Heart left ventricle (tissue), 16 donors: ENCODE results near the gene S100P. TPM values are rescaled to one million over a fixed set of nuclear protein-coding genes. Genes with fewer than 3 reads are reported as not detected.

Experiments used
- ATAC-seq, 4 donors: fragments of 200-7000 bp; cut with Tn5 transposase; one replicate each; pipeline ENCODE4 v1.9.1; 2020 to 2022; ENCODE audit warnings: moderate library complexity in 4 of 4, mild to moderate bottlenecking in 3 of 4, moderate number of reproducible peaks in 1 of 4
- DNase-seq, 5 donors: peaks; one replicate each; pipeline ENCODE4 v3.0.0-alpha.2; 2020
- H3K27ac ChIP-seq, 12 donors: fragments of 200-600 bp; sonication (generic) in 4 of 12; one replicate each; pipeline versions ENCODE4 v1.5.0 to v1.8.0; 2016 to 2022; ENCODE audit warnings: mild to moderate bottlenecking in 2 of 12
- H3K27me3 ChIP-seq, 9 donors: fragments of 200-600 bp; sonication (generic) in 2 of 9; one replicate each; pipeline versions ENCODE4 v1.5.1 to v1.8.0; 2016 to 2022; ENCODE audit warnings: mild to moderate bottlenecking in 3 of 9
- H3K36me3 ChIP-seq, 9 donors: fragments of 200-600 bp; sonication (generic) in 2 of 9; one replicate each; pipeline versions ENCODE4 v1.5.0 to v1.8.0; 2018 to 2022; ENCODE audit warnings: mild to moderate bottlenecking in 2 of 9
- H3K4me1 ChIP-seq, 12 donors: fragments of 200-600 bp; sonication (generic) in 4 of 12; one replicate each; pipeline versions ENCODE4 v1.5.0 to v1.8.0; 2016 to 2022; ENCODE audit warnings: mild to moderate bottlenecking in 3 of 12
- H3K4me3 ChIP-seq, 12 donors: fragments of 200-600 bp; sonication (generic) in 4 of 12; one replicate each; pipeline versions ENCODE4 v1.5.0 to v1.8.0; 2017 to 2022; ENCODE audit warnings: mild to moderate bottlenecking in 9 of 12, moderate library complexity in 4 of 12
- H3K9me3 ChIP-seq, 12 donors: fragments of 200-600 bp; sonication (generic) in 4 of 12; one replicate each; pipeline versions ENCODE4 v1.5.0 to v1.8.0; 2016 to 2022; ENCODE audit warnings: mild to moderate bottlenecking in 1 of 12
- POLR2A ChIP-seq, 2 donors: fragments of 450-650 bp; IDR thresholded peaks; one replicate each; pipeline ENCODE4 v1.6.1; 2017; ENCODE audit warnings: antibody characterized with exemption in 2 of 2, mild to moderate bottlenecking in 2 of 2, moderate library complexity in 2 of 2
- WGBS, 4 donors: extraction: QIAGEN DNeasy Blood & Tissue Kit in 2 of 4; methylation state at CpG; one replicate each; pipeline versions ENCODE4 v1.1.5 to v1.1.7; 2013 to 2018; 5-methylcytosine and 5-hydroxymethylcytosine counted together
- intact Hi-C, 10 donors: fragments of 100-400 bp; cut with DNase I; formaldehyde crosslinking; loops; one replicate each; pipeline versions ENCODE4 v1.11.1 to v1.14.2; 2022
- polyA plus RNA-seq, 2 donors: library from polyadenylated mRNA; stranded (reverse); fragments of 200-250 nt; gene quantifications; one replicate each; pipeline ENCODE4 v1.2.3, GENCODE V29; 2013
- total RNA-seq, 9 donors: library from RNA; depleted of rRNA in 2 of 9; stranded (reverse); fragments of >200 nt in 2 of 9; fragmentation: NEBNext Ultra II Directional in 3 of 9; extraction: Animal tissue kit (Norgen Biotek cat#: 25700) in 3 of 9; gene quantifications; one replicate each; pipeline versions ENCODE4 v1.1.0 to v1.2.4, GENCODE V29; 2016 to 2023
- TF ChIP-seq, protein P1 (sequence below), 12 donors: fragments of 200-600 bp; sonication (generic) in 4 of 12; IDR thresholded peaks; one replicate each; pipeline versions ENCODE4 v1.5.0 to v1.8.0; 2018 to 2022; ENCODE audit warnings: antibody characterized with exemption in 12 of 12, mild to moderate bottlenecking in 5 of 12
- donor health status: ischemic (EF 13 %, LVEDD 7.1; RV severe dilation, severe dysfunction).
- donor health status: healthy with polysubstance abuse.
- donor health status: DM: no; HTN: yes; CAD: no.
- donor health status: DM: no; HTN: no; CAD: no.
- donor health status: ischemic (EF 25% LVEDD 6.9; RV normal size, moderate dysfunction).
- donor health status: ischemic (EF 25% LVEDD 5.7; RV mildly dilated, moderate dysfunction).
- donor health status: healthy.
- donor health status: DM: yes; HTN: yes; CAD: no.
- donor health status: ischemic (EF 35%, LVEDD 5.7; RV mildly dilated, moderate dysfunction).
- donor health status: nonischemic (EF 11% LVEDD 7.7; RV severe dilation, severe dysfunction).
- donor health status: DM: yes; HTN: yes; CAD: no.
- donor health status: PGD.
- donor health status: ischemic (EF 29% LVEDD 5.4; RV normal size, mild dysfunction).
- donor health status: nonischemic (EF 23%, LVEDD 6.1; RV moderate dilation, normal function).

Gene S100P
- total and polyA plus RNA-seq, 11 donors = 0.19 to 4.1 (median 0.85) TPM; not detected in 2

DNA sequence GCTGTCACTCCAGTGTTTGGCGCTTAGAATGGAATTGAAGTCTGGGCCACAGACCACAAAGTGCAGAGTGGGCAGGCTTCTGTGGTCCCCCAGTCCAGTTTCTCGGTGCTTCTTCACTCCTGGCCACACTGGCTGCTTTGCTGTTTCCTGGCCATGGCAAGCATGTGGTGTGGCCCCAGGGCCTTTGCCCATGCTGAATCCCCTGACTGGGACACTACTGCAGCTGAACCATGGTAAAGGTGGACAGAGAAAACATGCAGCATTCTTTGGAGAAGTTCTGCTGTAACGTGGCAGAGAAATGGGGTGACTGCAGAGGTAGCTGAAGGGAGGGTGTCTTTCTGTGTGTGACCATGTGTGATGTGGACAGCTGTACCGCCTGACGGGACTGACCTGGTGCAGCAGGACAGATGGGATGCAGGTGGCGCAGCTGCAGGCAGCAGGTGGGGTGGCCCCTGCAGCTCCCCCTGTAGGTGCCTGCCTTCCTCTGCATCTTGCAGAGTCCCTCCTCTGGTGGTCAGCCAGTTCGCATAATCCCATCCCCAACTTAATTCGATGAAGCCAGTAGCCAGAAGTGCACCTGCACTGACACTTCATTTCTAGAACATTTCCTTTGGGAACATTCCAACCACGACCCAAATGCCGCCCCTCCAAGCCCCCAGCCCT, 13.2 kb upstream of the S100P start:
- H3K27ac ChIP-seq = no peak overlapping the region
- H3K4me1 ChIP-seq = peaks cover 0 to 23% (median 20%) of the 10 kb centered on the region in 12 donors
- no peak overlapping the region for H3K4me3 ChIP-seq
- WGBS, 4 donors = 79 to 87% (median 85%) methylated on average over 9 to 10 of the region's 10 CpGs
- no peaks in the 10 kb centered on the region for H3K9me3 ChIP-seq
- intact Hi-C loops = no loop called here
- DNase-seq (no peak), ATAC-seq (no peak)
- H3K36me3 ChIP-seq = peaks cover 0 to 13% (median 7%) of the 10 kb centered on the region in 9 donors
- no peak for TF ChIP-seq POLR2A (IDR thresholded peaks at IDR 0.05)
- TF ChIP-seq, protein P1, sequence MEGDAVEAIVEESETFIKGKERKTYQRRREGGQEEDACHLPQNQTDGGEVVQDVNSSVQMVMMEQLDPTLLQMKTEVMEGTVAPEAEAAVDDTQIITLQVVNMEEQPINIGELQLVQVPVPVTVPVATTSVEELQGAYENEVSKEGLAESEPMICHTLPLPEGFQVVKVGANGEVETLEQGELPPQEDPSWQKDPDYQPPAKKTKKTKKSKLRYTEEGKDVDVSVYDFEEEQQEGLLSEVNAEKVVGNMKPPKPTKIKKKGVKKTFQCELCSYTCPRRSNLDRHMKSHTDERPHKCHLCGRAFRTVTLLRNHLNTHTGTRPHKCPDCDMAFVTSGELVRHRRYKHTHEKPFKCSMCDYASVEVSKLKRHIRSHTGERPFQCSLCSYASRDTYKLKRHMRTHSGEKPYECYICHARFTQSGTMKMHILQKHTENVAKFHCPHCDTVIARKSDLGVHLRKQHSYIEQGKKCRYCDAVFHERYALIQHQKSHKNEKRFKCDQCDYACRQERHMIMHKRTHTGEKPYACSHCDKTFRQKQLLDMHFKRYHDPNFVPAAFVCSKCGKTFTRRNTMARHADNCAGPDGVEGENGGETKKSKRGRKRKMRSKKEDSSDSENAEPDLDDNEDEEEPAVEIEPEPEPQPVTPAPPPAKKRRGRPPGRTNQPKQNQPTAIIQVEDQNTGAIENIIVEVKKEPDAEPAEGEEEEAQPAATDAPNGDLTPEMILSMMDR (IDR thresholded peaks at IDR 0.05) = no peak
- no peaks in the 10 kb centered on the region for H3K27me3 ChIP-seq

DNA sequence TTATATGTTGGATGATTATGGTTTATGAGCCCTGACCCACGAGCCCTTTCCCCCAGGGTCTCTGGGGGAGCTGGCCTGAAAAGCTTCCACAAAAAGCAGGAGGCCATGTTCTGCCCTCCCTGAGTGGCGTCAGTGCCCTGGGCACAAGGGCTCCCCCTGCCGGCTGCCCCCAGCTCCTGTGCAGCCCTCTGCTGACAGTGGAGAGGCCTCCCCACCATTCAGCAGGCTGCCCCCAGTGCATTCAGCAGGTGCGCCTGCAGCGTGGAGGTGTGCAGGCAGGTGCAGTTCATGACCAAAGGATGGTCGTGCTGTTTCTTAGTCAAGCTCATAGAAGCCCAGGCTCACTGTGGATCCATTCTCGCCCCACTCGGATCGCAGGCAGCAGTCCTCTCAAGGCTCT, 12.5 kb upstream of the S100P start:
- peaks cover 0 to 6% (median 0%) of the 10 kb centered on the region in 9 donors for H3K36me3 ChIP-seq
- H3K4me3 ChIP-seq = no peak overlapping the region
- H3K4me1 ChIP-seq = peaks cover 0 to 16% (median 13%) of the 10 kb centered on the region in 12 donors
- H3K27me3 ChIP-seq = no peaks in the 10 kb centered on the region
- no peak overlapping the region for H3K27ac ChIP-seq
- TF ChIP-seq, protein P1 (IDR thresholded peaks at IDR 0.05) = peak in 1 of 12 donors; percentile 4
- no peak for TF ChIP-seq POLR2A (IDR thresholded peaks at IDR 0.05)
- no peaks in the 10 kb centered on the region for H3K9me3 ChIP-seq
- WGBS, 4 donors = 83 to 91% (median 89%) methylated on average over 8 to 9 of the region's 9 CpGs
- no peak for DNase-seq
- peak in 1 of 4 donors; percentile 18 for ATAC-seq
- intact Hi-C loops = no loop called here

DNA sequence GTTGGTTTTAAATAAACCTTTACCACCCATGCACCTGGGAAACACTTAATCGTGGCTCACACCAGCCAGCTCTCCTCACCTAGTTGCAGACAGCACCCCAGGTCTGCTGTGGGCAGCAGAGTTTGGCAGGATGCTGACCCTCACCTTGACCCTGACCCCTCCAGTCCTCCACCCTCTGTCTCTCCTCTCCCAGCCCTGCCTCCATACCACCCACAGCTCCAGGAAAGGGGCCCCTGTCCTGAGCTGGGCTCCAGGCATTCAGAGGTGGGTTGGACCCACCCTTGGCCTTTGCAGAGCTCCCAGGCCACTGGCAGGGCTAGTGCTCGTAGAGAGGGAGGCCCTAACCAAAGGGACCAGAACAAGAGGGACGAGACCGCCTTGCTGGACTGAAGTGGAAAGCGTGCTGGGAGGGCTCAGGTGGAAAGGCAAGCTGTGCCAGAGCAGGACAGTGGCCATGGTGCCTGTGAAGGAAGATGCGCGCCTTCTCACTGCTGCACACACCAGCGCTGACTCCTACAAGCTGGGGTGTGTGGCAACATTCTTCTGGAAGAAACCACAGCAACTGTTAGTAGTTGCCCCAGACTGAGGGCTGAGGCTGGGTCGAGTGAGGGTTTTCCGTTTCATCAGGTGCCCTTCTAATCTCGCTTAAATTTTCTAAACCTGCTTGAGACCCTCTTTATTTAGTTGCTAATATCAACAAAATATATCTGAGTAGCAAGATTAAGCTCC, 10.7 kb upstream of the S100P start:
- intact Hi-C loops = no loop called here
- no peak overlapping the region for H3K4me3 ChIP-seq
- no peaks in the 10 kb centered on the region for H3K36me3 ChIP-seq
- peak in 1 of 4 donors; percentile 9 for ATAC-seq
- TF ChIP-seq, protein P1 (IDR thresholded peaks at IDR 0.05) = no peak
- TF ChIP-seq POLR2A (IDR thresholded peaks at IDR 0.05) = no peak
- no peak overlapping the region for H3K27ac ChIP-seq
- H3K4me1 ChIP-seq = peaks cover 0 to 3% (median 0%) of the 10 kb centered on the region in 12 donors
- WGBS, 4 donors = 80 to 85% (median 84%) methylated on average over 11 of the region's 11 CpGs
- H3K27me3 ChIP-seq = no peaks in the 10 kb centered on the region
- no peak for DNase-seq
- no peaks in the 10 kb centered on the region for H3K9me3 ChIP-seq

DNA sequence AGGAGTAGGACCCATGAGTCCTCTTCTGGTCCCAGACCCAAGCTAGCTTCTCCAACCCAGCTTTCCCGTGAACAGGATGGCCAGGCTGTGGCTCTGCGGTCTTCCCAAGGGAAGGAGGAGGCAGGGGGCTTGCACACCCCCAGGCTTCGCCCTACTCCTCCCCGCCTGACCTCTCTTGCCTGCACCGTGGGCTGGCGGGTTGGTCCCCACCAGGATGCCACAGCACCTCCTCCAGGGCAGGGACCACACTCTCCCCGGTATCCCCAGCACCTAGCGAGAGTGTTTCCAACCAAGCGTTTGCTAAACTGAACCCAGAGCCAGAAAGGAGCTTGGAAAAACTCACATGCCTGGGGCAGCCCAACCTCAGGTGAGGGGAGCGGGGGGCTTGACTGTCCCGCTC, 9.0 kb upstream of the S100P start:
- intact Hi-C loops = no loop called here
- H3K4me1 ChIP-seq = peaks cover 0 to 18% (median 0%) of the 10 kb centered on the region in 12 donors
- no peaks in the 10 kb centered on the region for H3K9me3 ChIP-seq
- H3K27ac ChIP-seq = no peak overlapping the region
- H3K4me3 ChIP-seq = no peak overlapping the region
- no peak for DNase-seq
- no peaks in the 10 kb centered on the region for H3K27me3 ChIP-seq
- TF ChIP-seq POLR2A (IDR thresholded peaks at IDR 0.05) = no peak
- TF ChIP-seq, protein P1 (IDR thresholded peaks at IDR 0.05) = no peak
- WGBS, 4 donors = 84 to 89% (median 87%) methylated on average over 7 to 11 of the region's 11 CpGs
- no peaks in the 10 kb centered on the region for H3K36me3 ChIP-seq
- ATAC-seq = no peak
